Tibial nerve (tissue), 3 donors: ENCODE data around the gene JUN.

ENCODE experiments used
- POLR2A ChIP-seq, 2 donors: fragments of 450-650 bp; IDR thresholded peaks; one replicate each; pipeline ENCODE4 v1.6.1; 2017; ENCODE audit warnings: antibody characterized with exemption in 2 of 2, mild to moderate bottlenecking in 2 of 2, moderate library complexity in 2 of 2
- TF ChIP-seq, protein P1 (sequence below), 5 experiments: fragments of 200-600 bp in 3 of 5; fragments of 450-650 bp in 2 of 5; sonication (generic) in 3 of 5; IDR thresholded peaks; one replicate each; pipeline ENCODE4 v1.5.1; 2016 to 2019; ENCODE audit warnings: antibody characterized with exemption in 5 of 5, mild to moderate bottlenecking in 3 of 5, moderate library complexity in 2 of 5

DNA sequence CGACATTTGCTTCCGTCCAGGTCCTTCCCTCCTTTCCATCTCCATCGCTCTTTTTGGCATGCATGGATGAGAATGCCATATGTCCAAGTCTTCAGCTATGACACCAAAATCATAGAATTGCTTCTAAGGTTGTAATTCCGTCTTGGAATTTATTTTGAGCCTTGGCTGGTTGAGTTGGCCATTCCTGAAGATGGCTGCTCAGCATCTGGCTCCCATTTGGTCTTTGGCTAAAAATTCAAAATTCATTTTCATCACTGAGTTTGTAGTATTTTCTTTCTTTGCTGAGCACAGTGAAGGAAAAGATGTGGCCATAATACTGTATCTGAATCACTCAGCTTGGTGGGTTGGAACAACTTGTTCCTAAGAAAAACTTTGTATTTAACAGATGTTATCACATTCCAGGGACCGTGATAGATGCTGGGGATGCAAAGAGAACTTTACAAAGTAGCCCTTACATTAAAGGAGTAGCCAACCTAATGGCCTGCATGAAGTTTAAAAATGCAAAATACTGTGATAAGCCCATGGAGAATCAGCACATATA lies 15.6 kb downstream of the JUN start:
- TF ChIP-seq, protein P1, sequence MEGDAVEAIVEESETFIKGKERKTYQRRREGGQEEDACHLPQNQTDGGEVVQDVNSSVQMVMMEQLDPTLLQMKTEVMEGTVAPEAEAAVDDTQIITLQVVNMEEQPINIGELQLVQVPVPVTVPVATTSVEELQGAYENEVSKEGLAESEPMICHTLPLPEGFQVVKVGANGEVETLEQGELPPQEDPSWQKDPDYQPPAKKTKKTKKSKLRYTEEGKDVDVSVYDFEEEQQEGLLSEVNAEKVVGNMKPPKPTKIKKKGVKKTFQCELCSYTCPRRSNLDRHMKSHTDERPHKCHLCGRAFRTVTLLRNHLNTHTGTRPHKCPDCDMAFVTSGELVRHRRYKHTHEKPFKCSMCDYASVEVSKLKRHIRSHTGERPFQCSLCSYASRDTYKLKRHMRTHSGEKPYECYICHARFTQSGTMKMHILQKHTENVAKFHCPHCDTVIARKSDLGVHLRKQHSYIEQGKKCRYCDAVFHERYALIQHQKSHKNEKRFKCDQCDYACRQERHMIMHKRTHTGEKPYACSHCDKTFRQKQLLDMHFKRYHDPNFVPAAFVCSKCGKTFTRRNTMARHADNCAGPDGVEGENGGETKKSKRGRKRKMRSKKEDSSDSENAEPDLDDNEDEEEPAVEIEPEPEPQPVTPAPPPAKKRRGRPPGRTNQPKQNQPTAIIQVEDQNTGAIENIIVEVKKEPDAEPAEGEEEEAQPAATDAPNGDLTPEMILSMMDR (IDR thresholded peaks at IDR 0.05) = no peak
- TF ChIP-seq POLR2A (IDR thresholded peaks at IDR 0.05) = no peak
